Body of pancreas (tissue), 4 donors: Measurements from ENCODE around the gene FIZ1. TPM values are rescaled to one million over a fixed set of nuclear protein-coding genes. Genes with fewer than 3 reads are reported as not detected.

ENCODE experiments used
- ATAC-seq: fragments of 150-250 bp; one replicate; pipeline ENCODE4 v1.9.1; 2016
- DNase-seq, 4 donors: peaks; one replicate each; pipeline ENCODE4 v3.0.0-alpha.2; 2019
- H3K27ac ChIP-seq, 4 donors: fragments of 200-600 bp; sonication (generic); 1 replicate in 3 of 4; 2 replicates in 1 of 4; pipeline versions ENCODE4 v1.5.1 to v1.6.1; 2016 to 2019; ENCODE audit warnings: mild to moderate bottlenecking in 1 of 4, mixed read lengths in 1 of 4, moderate library complexity in 1 of 4
- H3K27me3 ChIP-seq, 2 donors: fragments of 200-600 bp; sonication (generic); one replicate each; pipeline ENCODE4 v1.6.0; 2016; ENCODE audit warnings: mild to moderate bottlenecking in 1 of 2
- H3K36me3 ChIP-seq, 2 donors: fragments of 200-600 bp; sonication (generic); replicated peaks in 1 of 2; 2 replicates each; pipeline ENCODE4 v1.5.1; 2016; ENCODE audit warnings: low read depth in 2 of 2; ENCODE audit not compliant: insufficient read depth in 1 of 2
- H3K4me1 ChIP-seq: fragments of 200-600 bp; sonication (generic); one replicate; pipeline ENCODE4 v1.6.0; 2016
- H3K4me3 ChIP-seq, 2 donors: fragments of 200-600 bp; sonication (generic); 1 replicate in 1 of 2; 2 replicates in 1 of 2; pipeline ENCODE4 v1.5.1; 2016 to 2019
- H3K9me3 ChIP-seq, 3 donors: fragments of 200-600 bp; sonication (generic); 1 replicate in 2 of 3; 2 replicates in 1 of 3; pipeline ENCODE4 v1.5.1; 2016
- CTCF ChIP-seq, 7 experiments: fragments of 450-650 bp in 4 of 7; fragments of 200-600 bp in 3 of 7; sonication (generic) in 3 of 7; IDR thresholded peaks; one replicate each; pipeline ENCODE4 v1.5.1; 2016 to 2019; ENCODE audit warnings: antibody characterized with exemption in 7 of 7
- POLR2A ChIP-seq, 3 donors: fragments of 450-650 bp; IDR thresholded peaks; one replicate each; pipeline ENCODE4 v1.6.1; 2016; ENCODE audit warnings: antibody characterized with exemption in 3 of 3, mild to moderate bottlenecking in 2 of 3
- whole genome bisulfite sequencing, 2 donors: methylation state at CpG; one replicate each; pipeline ENCODE4 v1.1.5; 2017; 5-methylcytosine and 5-hydroxymethylcytosine counted together
- intact Hi-C: fragments of 100-400 bp; cut with DNase I; formaldehyde crosslinking; loops from one replicate; pipeline ENCODE4 v1.15.1; 2023
- total RNA-seq, 2 donors: library from RNA; depleted of rRNA; stranded (reverse); fragments of >200 nt; gene quantifications; one replicate each; pipeline ENCODE4 v1.1.0, GENCODE V29; 2016

Gene FIZ1
- total RNA-seq, 2 donors from 2014 or later: 5.7 to 13.5 TPM

GRCh38 chr19:55619286-55619685 is 20.0 kb upstream of the FIZ1 start:
- intact Hi-C loops: loop anchor here (10.0 kb wide), 1 partner anchor 494 kb away; no protein-coding TSS in a partner anchor
- Histone ChIP-seq H3K4me1 (peaks cover 6% of the 10 kb centered on the region), H3K27me3 (no peaks in the 10 kb centered on the region), H3K27ac (no peak overlapping the region), H3K9me3 (no peaks in the 10 kb centered on the region), H3K4me3 (no peak overlapping the region), H3K36me3 (peaks cover 0 to 3% of the 10 kb centered on the region in 2 donors)
- WGBS, 2 donors: 68 to 80% methylated on average over 3 of the region's 3 CpGs
- TF ChIP-seq CTCF (IDR thresholded peaks at IDR 0.05) (no peak), POLR2A (IDR thresholded peaks at IDR 0.05) (no peak)
- no peak for DNase-seq
- no peak for ATAC-seq

- ATAC-seq (no peak), DNase-seq (no peak)
- Histone ChIP-seq H3K36me3 (peaks cover 0 to 3% of the 10 kb centered on the region in 2 donors), H3K27ac (no peak overlapping the region), H3K4me1 (peaks cover under 1% of the 10 kb centered on the region), H3K27me3 (no peaks in the 10 kb centered on the region), H3K9me3 (no peaks in the 10 kb centered on the region), H3K4me3 (no peak overlapping the region)
- intact Hi-C loops: loop anchor here (10.0 kb wide), 1 partner anchor 494 kb away; no protein-coding TSS in a partner anchor
- TF ChIP-seq CTCF (IDR thresholded peaks at IDR 0.05) (no peak), POLR2A (IDR thresholded peaks at IDR 0.05) (no peak)
- WGBS, 2 donors: 81 to 86% methylated on average over 7 of the region's 7 CpGs
These were observed 19.1 kb upstream of the FIZ1 start for GRCh38 chr19:55618426-55618825.

GRCh38 chr19:55617426-55617825 is 18.1 kb upstream of the FIZ1 start:
- Histone ChIP-seq H3K4me1 (peaks cover 2% of the 10 kb centered on the region), H3K27me3 (no peaks in the 10 kb centered on the region), H3K36me3 (peaks cover 0 to 3% of the 10 kb centered on the region in 2 donors), H3K27ac (no peak overlapping the region), H3K9me3 (no peaks in the 10 kb centered on the region), H3K4me3 (no peak overlapping the region)
- ATAC-seq (no peak), DNase-seq (no peak)
- TF ChIP-seq CTCF (IDR thresholded peaks at IDR 0.05): no peak
- intact Hi-C loops: loop anchor here (10.0 kb wide), 1 partner anchor 493 kb away; no protein-coding TSS in a partner anchor
- 84 to 90% methylated on average over 8 of the region's 8 CpGs for WGBS, 2 donors

GRCh38 chr19:55616395-55616875 is 17.1 kb upstream of the FIZ1 start:
- Histone ChIP-seq H3K9me3 (no peaks in the 10 kb centered on the region), H3K4me3 (no peak overlapping the region), H3K27me3 (no peaks in the 10 kb centered on the region), H3K27ac (no peak overlapping the region), H3K4me1 (peaks cover 7% of the 10 kb centered on the region), H3K36me3 (peaks cover 0 to 3% of the 10 kb centered on the region in 2 donors)
- 96 to 97% methylated on average over 23 to 38 of the region's 38 CpGs for WGBS, 2 donors
- TF ChIP-seq CTCF (IDR thresholded peaks at IDR 0.05) (no peak), POLR2A (IDR thresholded peaks at IDR 0.05) (no peak)
- no peak for ATAC-seq
- intact Hi-C loops: loop anchor here (10.0 kb wide), 1 partner anchor 492 kb away; no protein-coding TSS in a partner anchor
- no peak for DNase-seq
